Measurements from ENCODE around the gene GPC4.

The GPC4 gene

GRCh38 chrX:133444196-133444595 lies 28.9 kb upstream of the GPC4 start (continued):
- TF ChIP-seq ZNF248 (tag by site-specific recombination; IDR thresholded peaks at IDR 0.05) (no peak), EGR2 (tag by site-specific recombination; IDR thresholded peaks at IDR 0.05; ENCODE audit: low read depth) (no peak), ZNF560 (tag by site-specific recombination; IDR thresholded peaks at IDR 0.05; ENCODE audit: borderline replicate concordance) (no peak), ZNF140 (tag by site-specific recombination; IDR thresholded peaks at IDR 0.05) (no peak), ZNF792 (tag by site-specific recombination; IDR thresholded peaks at IDR 0.05) (no peak), ZBTB7A (tag by site-specific recombination; IDR thresholded peaks at IDR 0.05; ENCODE audit: low read depth) (no peak), ZXDB (tag by site-specific recombination; IDR thresholded peaks at IDR 0.05) (no peak)

- CTCF ChIA-PET: no interaction called here
- TF ChIP-seq BCL11B (tag by site-specific recombination; IDR thresholded peaks at IDR 0.05; ENCODE audit: low read depth) (no peak), ZNF114 (tag by site-specific recombination; IDR thresholded peaks at IDR 0.05) (no peak), YY2 (tag by site-specific recombination; IDR thresholded peaks at IDR 0.05) (no peak), ZNF311 (tag by site-specific recombination; IDR thresholded peaks at IDR 0.05; ENCODE audit: borderline replicate concordance) (no peak), FEZF1 (tag by site-specific recombination; IDR thresholded peaks at IDR 0.05) (no peak), ZXDB (tag by site-specific recombination; IDR thresholded peaks at IDR 0.05) (no peak), ZIC2 (tag by site-specific recombination; IDR thresholded peaks at IDR 0.05) (no peak), ZNF660 (tag by site-specific recombination; IDR thresholded peaks at IDR 0.05) (no peak), ZBTB26 (tag by site-specific recombination; optimal IDR thresholded peaks at IDR 0.05) (no peak), ZNF214 (tag by site-specific recombination; IDR thresholded peaks at IDR 0.05; ENCODE audit: borderline replicate concordance) (no peak), ZNF561 (tag by site-specific recombination; IDR thresholded peaks at IDR 0.05; ENCODE audit: borderline replicate concordance) (no peak), SP7 (tag by site-specific recombination; IDR thresholded peaks at IDR 0.05) (no peak), ZNF521 (tag by site-specific recombination; IDR thresholded peaks at IDR 0.05) (no peak), ZFP3 (tag by site-specific recombination; IDR thresholded peaks at IDR 0.05; ENCODE audit: low read depth) (no peak), INSM2 (tag by site-specific recombination; IDR thresholded peaks at IDR 0.05) (no peak), ZBTB6 (tag by site-specific recombination; IDR thresholded peaks at IDR 0.05) (no peak), ZNF16 (tag by site-specific recombination; IDR thresholded peaks at IDR 0.05; ENCODE audit: low read depth) (no peak)
- TF ChIP-seq, protein P1, sequence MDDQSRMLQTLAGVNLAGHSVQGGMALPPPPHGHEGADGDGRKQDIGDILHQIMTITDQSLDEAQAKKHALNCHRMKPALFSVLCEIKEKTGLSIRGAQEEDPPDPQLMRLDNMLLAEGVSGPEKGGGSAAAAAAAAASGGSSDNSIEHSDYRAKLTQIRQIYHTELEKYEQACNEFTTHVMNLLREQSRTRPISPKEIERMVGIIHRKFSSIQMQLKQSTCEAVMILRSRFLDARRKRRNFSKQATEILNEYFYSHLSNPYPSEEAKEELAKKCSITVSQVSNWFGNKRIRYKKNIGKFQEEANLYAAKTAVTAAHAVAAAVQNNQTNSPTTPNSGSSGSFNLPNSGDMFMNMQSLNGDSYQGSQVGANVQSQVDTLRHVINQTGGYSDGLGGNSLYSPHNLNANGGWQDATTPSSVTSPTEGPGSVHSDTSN (CRISPR knock-in tag; IDR thresholded peaks at IDR 0.05): no peak
- TF ChIP-seq, protein P2, sequence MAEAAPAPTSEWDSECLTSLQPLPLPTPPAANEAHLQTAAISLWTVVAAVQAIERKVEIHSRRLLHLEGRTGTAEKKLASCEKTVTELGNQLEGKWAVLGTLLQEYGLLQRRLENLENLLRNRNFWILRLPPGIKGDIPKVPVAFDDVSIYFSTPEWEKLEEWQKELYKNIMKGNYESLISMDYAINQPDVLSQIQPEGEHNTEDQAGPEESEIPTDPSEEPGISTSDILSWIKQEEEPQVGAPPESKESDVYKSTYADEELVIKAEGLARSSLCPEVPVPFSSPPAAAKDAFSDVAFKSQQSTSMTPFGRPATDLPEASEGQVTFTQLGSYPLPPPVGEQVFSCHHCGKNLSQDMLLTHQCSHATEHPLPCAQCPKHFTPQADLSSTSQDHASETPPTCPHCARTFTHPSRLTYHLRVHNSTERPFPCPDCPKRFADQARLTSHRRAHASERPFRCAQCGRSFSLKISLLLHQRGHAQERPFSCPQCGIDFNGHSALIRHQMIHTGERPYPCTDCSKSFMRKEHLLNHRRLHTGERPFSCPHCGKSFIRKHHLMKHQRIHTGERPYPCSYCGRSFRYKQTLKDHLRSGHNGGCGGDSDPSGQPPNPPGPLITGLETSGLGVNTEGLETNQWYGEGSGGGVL (tag by site-specific recombination; IDR thresholded peaks at IDR 0.05): no peak
- TF ChIP-seq, protein P3, sequence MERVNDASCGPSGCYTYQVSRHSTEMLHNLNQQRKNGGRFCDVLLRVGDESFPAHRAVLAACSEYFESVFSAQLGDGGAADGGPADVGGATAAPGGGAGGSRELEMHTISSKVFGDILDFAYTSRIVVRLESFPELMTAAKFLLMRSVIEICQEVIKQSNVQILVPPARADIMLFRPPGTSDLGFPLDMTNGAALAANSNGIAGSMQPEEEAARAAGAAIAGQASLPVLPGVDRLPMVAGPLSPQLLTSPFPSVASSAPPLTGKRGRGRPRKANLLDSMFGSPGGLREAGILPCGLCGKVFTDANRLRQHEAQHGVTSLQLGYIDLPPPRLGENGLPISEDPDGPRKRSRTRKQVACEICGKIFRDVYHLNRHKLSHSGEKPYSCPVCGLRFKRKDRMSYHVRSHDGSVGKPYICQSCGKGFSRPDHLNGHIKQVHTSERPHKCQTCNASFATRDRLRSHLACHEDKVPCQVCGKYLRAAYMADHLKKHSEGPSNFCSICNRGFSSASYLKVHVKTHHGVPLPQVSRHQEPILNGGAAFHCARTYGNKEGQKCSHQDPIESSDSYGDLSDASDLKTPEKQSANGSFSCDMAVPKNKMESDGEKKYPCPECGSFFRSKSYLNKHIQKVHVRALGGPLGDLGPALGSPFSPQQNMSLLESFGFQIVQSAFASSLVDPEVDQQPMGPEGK (tag by site-specific recombination; IDR thresholded peaks at IDR 0.05): no peak
- no peaks in the 10 kb centered on the region; the same call in 1 of the 2 replicates for H3K4me1 ChIP-seq (ENCODE audit: control insufficient read depth, insufficient read depth, low read length)
- H3K9me3 ChIP-seq (ENCODE audit: control insufficient read depth, insufficient read depth, low read depth, low read length): no peaks in the 10 kb centered on the region
- POLR2A ChIA-PET: no interaction called here
- H3K27ac ChIP-seq (ENCODE audit: extremely low read depth, low read depth, low read length): no peak overlapping the region
- no peak overlapping the region for H3K4me3 ChIP-seq (ENCODE audit: low read depth, low read length)
- no peaks in the 10 kb centered on the region for H3K36me3 ChIP-seq (ENCODE audit: control insufficient read depth in 2 of 2, insufficient read depth in 1 of 2, low read length in 2 of 2)
Observed at GRCh38 chrX:133440797-133441163, 25.5 kb upstream of the GPC4 start.

Measured in HEK293 (cell line).